Rectal smooth muscle tissue (tissue), 1 donor: Measurements from ENCODE around the gene PCGF2.

Source experiments
- H3K27ac ChIP-seq: one replicate; pipeline ENCODE4 v1.7.0; 2013; ENCODE audit warnings: low read depth, low read length, inconsistent platforms
- H3K27me3 ChIP-seq: one replicate; pipeline ENCODE4 v1.7.0; 2013; ENCODE audit warnings: low read length; ENCODE audit not compliant: control insufficient read depth, insufficient read depth
- H3K36me3 ChIP-seq: one replicate; pipeline ENCODE4 v1.7.0; 2013; ENCODE audit warnings: low read length; ENCODE audit not compliant: control insufficient read depth, insufficient read depth
- H3K4me1 ChIP-seq: one replicate; pipeline ENCODE4 v1.7.0; 2013; ENCODE audit warnings: low read length; ENCODE audit not compliant: control insufficient read depth, insufficient read depth
- H3K4me3 ChIP-seq: one replicate; pipeline ENCODE4 v1.7.0; 2013; ENCODE audit warnings: low read length
- H3K9ac ChIP-seq: one replicate; pipeline ENCODE4 v1.7.0; 2013; ENCODE audit warnings: low read length

The PCGF2 gene

DNA sequence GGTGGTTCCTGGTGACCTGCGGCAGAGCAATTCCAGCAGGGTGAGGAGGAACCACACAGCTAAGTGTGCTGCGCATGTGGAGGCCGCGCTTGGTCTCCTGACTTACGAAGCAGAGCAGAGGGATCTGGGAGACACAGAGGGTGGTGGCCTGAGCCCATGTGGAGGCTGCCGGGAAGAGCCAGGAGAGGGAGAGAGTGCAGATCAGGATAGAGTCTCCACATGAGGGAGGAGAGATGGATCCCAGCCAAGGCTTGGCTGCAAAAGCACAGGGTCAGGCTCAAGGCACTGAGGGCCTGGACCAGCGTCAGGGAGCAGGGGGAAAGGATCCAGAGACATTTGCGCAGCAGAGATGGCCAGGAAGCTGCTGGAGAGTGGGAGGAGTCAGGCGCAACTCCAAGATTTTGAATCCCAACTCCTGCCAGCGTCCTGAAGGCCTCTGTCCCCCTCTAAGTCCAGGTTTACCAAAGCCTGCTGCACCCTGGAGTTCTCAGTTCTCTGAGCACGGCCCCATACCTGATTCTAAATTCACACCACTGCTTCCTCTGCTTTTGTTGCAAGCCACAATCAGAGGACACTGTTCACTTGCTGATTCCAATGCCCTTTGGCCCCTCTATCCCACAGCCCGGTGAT lies 54.3 kb downstream of the PCGF2 start:
- Histone ChIP-seq H3K27me3 (no peaks in the 10 kb centered on the region), H3K36me3 (no peaks in the 10 kb centered on the region), H3K4me3 (peak overlapping the region; percentile 33), H3K4me1 (peaks cover 13% of the 10 kb centered on the region), H3K27ac (peak overlapping the region; percentile 94), H3K9ac (no peak overlapping the region)

DNA sequence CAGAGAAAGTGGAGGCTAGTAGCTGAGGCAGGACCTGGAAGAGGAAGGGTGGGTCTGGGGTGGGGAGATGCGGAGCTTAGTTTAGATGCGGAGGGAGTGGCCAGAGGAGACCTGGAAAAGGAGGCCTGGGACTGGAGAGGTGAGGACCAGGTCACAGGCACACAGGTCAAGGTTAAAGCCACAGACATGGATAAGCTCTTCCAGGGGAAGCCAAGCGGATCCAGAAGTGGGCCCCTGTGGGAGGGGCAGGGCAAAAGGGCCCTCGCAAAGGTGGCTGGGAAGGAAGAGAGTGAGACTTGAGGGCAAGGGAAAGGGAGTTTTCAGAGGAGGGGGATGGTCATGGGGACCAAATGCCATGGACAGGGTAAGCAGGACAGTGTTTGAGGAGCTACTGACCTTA lies 57.0 kb downstream of the PCGF2 start:
- H3K9ac ChIP-seq, result no peak overlapping the region
- no peak overlapping the region for H3K27ac ChIP-seq
- peaks cover 13% of the 10 kb centered on the region for H3K4me1 ChIP-seq
- H3K4me3 ChIP-seq, result no peak overlapping the region
- H3K27me3 ChIP-seq, result no peaks in the 10 kb centered on the region
- no peaks in the 10 kb centered on the region for H3K36me3 ChIP-seq

DNA sequence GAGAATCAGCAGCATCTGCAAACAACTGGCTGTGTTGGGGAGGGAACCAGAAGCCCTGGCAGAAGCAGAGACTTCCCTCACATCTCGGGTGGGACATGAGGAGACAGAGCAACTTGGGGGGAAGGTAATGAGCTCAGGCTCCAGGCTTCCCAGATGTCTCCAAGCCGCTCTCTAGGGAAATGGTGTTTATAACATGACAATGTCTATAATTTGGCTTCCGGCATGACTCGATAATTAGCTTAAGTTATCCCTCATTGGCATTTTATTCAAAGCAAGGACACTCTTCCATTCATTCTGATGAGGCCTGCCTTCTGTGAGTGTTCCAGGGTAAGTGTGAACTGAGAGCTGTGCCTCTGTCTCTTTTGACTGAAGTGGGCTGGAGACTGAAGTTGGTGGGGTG lies 57.8 kb downstream of the PCGF2 start:
- H3K27ac ChIP-seq, result no peak overlapping the region
- H3K9ac ChIP-seq, result no peak overlapping the region
- no peak overlapping the region for H3K4me3 ChIP-seq
- no peaks in the 10 kb centered on the region for H3K27me3 ChIP-seq
- no peaks in the 10 kb centered on the region for H3K36me3 ChIP-seq
- peaks cover 13% of the 10 kb centered on the region for H3K4me1 ChIP-seq

DNA sequence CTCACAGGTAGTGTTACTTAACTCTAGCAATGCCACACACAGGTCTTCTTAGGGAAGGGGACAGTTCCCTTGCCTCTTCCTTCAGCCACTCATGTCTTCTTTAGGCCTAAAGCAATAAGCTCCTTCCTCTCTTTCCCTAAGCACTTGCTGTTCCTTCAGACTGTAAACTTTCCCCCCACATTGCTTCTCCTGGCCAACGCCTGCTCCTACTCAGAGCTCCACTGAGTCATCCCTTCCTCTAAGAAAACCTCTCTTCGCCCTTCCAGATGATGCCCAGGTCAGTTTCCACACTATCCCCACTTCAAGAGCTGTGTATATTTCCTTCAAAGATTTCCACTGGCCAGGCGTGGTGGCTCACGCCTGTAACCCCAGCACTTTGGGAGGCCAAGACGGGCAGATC lies 60.9 kb downstream of the PCGF2 start:
- H3K9ac ChIP-seq, result no peak overlapping the region
- H3K27ac ChIP-seq, result no peak overlapping the region
- H3K36me3 ChIP-seq, result no peaks in the 10 kb centered on the region
- no peaks in the 10 kb centered on the region for H3K4me1 ChIP-seq
- no peaks in the 10 kb centered on the region for H3K27me3 ChIP-seq
- no peak overlapping the region for H3K4me3 ChIP-seq

DNA sequence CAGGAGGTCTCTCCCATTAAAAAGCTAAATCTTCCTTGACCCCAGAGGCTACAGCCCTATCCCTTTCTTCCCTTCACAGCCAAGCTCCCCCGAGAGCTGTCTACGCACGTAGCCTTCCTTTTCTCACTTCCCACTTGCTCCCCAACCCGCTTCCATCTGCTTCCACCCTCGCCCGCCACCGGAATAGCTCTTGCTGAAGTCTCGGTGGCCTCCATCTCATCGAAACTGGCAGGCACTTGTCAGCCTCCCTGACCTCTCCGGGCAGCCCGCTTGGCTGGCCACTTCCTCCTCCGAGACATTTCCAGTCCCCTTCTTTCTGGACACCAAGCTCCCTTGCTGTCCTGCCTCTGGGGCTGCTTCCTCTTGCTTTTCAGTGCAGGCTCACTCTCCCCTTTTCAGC lies 62.6 kb downstream of the PCGF2 start:
- no peaks in the 10 kb centered on the region for H3K36me3 ChIP-seq
- H3K27me3 ChIP-seq, result no peaks in the 10 kb centered on the region
- no peak overlapping the region for H3K9ac ChIP-seq
- no peaks in the 10 kb centered on the region for H3K4me1 ChIP-seq
- no peak overlapping the region for H3K27ac ChIP-seq
- no peak overlapping the region for H3K4me3 ChIP-seq
